ENCODE measurements around the gene ACSM2A. TPM values are rescaled to one million over a fixed set of nuclear protein-coding genes. Genes with fewer than 3 reads are reported as not detected.
"Not testable (repeated sequence)": the region's sequence is repeated elsewhere in the genome, so short reads cannot be mapped to it uniquely, and the experiment has no call there.

The ACSM2A gene
- total RNA-seq, 1 donor from 2014 or later, result not detected

DNA sequence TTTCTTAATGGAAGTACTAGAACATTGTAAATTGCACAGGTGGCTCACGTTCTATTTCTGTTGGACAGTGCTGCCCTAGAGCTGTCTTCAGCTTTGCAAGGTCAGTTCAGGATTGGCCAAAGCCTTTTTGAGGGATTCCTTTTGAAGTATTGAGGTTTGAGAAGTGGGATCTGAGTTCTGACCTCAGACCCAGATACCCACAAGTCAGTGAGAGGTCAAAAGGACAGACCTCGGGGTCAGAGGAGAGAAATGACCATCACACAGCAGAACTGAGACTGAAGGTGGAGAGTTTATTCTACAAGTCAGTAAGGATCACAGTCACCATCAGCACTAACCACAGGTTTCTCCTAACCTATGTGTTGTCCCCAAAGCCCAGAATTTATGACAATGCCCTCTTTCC is 40.3 kb upstream of the ACSM2A start:
- Mint-ChIP-seq H3K4me1 (ENCODE audit: unreplicated experiment) (peaks cover 2% of the 10 kb centered on the region), H3K9me3 (ENCODE audit: unreplicated experiment) (no peaks in the 10 kb centered on the region), H3K4me3 (ENCODE audit: unreplicated experiment) (no peak overlapping the region), H3K27ac (ENCODE audit: unreplicated experiment) (no peak overlapping the region), H3K27me3 (ENCODE audit: unreplicated experiment) (no peaks in the 10 kb centered on the region), H3K36me3 (ENCODE audit: low read depth, unreplicated experiment) (no peaks in the 10 kb centered on the region)
- DNase-seq (ENCODE audit: low spot score), result no peak
- TF ChIP-seq, protein P1, sequence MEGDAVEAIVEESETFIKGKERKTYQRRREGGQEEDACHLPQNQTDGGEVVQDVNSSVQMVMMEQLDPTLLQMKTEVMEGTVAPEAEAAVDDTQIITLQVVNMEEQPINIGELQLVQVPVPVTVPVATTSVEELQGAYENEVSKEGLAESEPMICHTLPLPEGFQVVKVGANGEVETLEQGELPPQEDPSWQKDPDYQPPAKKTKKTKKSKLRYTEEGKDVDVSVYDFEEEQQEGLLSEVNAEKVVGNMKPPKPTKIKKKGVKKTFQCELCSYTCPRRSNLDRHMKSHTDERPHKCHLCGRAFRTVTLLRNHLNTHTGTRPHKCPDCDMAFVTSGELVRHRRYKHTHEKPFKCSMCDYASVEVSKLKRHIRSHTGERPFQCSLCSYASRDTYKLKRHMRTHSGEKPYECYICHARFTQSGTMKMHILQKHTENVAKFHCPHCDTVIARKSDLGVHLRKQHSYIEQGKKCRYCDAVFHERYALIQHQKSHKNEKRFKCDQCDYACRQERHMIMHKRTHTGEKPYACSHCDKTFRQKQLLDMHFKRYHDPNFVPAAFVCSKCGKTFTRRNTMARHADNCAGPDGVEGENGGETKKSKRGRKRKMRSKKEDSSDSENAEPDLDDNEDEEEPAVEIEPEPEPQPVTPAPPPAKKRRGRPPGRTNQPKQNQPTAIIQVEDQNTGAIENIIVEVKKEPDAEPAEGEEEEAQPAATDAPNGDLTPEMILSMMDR (IDR thresholded peaks at IDR 0.05; ENCODE audit: unreplicated experiment), result no peak

DNA sequence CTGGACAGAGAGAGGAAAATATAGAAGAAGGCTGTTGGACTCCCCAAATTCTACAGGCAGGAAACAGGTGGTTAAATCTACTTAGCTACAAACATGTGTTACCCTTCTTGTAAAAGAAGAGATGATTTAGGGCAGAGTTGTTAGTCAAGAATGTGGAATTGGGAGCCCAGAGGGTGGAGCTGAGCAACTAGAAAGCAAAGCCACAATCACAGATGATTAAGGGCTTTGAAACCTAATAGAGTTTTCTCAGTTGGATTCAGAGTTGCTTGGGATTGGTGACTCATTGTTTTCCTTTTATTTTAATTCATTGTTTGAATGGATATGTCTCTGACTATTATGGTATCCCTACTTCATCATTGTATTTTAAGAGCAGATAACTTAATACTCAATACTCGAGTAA is 35.8 kb upstream of the ACSM2A start:
- no peaks in the 10 kb centered on the region for H3K4me1 Mint-ChIP-seq (ENCODE audit: unreplicated experiment)
- TF ChIP-seq, protein P1 (IDR thresholded peaks at IDR 0.05; ENCODE audit: unreplicated experiment), result no peak

DNA sequence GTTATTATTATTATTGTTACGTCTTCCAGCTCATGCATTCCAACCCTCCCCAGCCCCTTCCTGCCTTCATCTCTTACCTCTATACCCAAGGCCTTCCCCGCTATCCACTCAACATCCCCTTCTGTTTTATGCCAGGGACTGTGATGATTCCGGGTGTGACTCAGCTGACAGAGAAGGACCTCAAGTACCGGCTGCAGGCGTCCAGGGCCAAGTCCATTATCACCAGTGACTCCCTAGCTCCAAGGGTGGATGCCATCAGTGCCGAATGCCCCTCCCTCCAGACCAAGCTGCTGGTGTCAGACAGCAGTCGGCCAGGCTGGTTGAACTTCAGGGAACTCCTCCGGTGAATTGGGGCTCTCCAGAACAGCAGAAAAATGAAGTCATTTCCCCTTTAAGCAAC is 32.2 kb upstream of the ACSM2A start:
- not testable (repeated sequence) for H3K36me3 Mint-ChIP-seq (ENCODE audit: low read depth, unreplicated experiment); H3K4me3 Mint-ChIP-seq (ENCODE audit: unreplicated experiment); H3K27ac Mint-ChIP-seq (ENCODE audit: unreplicated experiment); DNase-seq (ENCODE audit: low spot score); H3K4me1 Mint-ChIP-seq (ENCODE audit: unreplicated experiment); H3K27me3 Mint-ChIP-seq (ENCODE audit: unreplicated experiment); H3K9me3 Mint-ChIP-seq (ENCODE audit: unreplicated experiment)

More for the DNA sequence above, 35.8 kb upstream of the ACSM2A start:
- no peaks in the 10 kb centered on the region for H3K9me3 Mint-ChIP-seq (ENCODE audit: unreplicated experiment)
- no peak for DNase-seq (ENCODE audit: low spot score)
- H3K36me3 Mint-ChIP-seq (ENCODE audit: low read depth, unreplicated experiment), result no peaks in the 10 kb centered on the region
- H3K4me3 Mint-ChIP-seq (ENCODE audit: unreplicated experiment), result no peak overlapping the region
- no peak overlapping the region for H3K27ac Mint-ChIP-seq (ENCODE audit: unreplicated experiment)
- H3K27me3 Mint-ChIP-seq (ENCODE audit: unreplicated experiment), result no peaks in the 10 kb centered on the region

DNA sequence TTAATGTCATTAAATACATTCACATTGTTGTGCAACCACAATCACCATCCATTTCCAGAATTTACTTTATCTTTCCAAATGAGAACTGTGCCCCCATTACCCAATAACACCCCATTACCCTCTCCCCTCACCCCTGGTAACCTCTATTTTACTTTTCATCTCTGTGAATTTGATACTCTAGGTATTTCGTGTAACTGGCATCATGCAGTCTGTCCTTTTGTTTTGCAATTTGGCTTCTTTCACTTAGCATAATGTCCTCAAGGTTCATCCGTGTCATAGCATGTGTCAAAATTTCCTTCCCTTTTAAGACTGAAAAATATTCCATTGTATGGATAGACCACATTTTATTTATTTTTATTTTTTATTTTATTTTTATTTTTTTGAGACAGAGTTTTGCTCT is 29.6 kb upstream of the ACSM2A start:
- not testable (repeated sequence) for H3K9me3 Mint-ChIP-seq (ENCODE audit: unreplicated experiment); H3K27ac Mint-ChIP-seq (ENCODE audit: unreplicated experiment); H3K36me3 Mint-ChIP-seq (ENCODE audit: low read depth, unreplicated experiment); DNase-seq (ENCODE audit: low spot score); H3K4me1 Mint-ChIP-seq (ENCODE audit: unreplicated experiment); H3K4me3 Mint-ChIP-seq (ENCODE audit: unreplicated experiment); H3K27me3 Mint-ChIP-seq (ENCODE audit: unreplicated experiment)

DNA sequence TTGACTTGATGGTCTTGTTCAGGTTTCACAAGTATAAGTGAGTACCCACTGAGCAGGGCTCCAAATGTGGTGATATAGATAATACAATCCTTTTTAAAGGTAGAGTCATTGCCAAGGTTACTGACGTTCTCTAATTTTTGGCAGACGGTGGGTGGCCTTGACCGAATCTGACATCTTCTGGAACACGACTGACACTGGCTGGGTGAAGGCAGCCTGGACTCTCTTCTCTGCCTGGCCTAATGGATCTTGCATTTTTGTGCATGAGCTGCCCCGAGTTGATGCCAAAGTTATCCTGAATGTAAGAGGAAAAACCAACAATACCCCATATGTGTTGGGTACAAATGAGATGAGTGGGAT is 27.6 kb upstream of the ACSM2A start:
- not testable (repeated sequence) for H3K4me1 Mint-ChIP-seq (ENCODE audit: unreplicated experiment); H3K27ac Mint-ChIP-seq (ENCODE audit: unreplicated experiment); H3K4me3 Mint-ChIP-seq (ENCODE audit: unreplicated experiment); H3K27me3 Mint-ChIP-seq (ENCODE audit: unreplicated experiment); DNase-seq (ENCODE audit: low spot score); H3K9me3 Mint-ChIP-seq (ENCODE audit: unreplicated experiment); H3K36me3 Mint-ChIP-seq (ENCODE audit: low read depth, unreplicated experiment)

DNA sequence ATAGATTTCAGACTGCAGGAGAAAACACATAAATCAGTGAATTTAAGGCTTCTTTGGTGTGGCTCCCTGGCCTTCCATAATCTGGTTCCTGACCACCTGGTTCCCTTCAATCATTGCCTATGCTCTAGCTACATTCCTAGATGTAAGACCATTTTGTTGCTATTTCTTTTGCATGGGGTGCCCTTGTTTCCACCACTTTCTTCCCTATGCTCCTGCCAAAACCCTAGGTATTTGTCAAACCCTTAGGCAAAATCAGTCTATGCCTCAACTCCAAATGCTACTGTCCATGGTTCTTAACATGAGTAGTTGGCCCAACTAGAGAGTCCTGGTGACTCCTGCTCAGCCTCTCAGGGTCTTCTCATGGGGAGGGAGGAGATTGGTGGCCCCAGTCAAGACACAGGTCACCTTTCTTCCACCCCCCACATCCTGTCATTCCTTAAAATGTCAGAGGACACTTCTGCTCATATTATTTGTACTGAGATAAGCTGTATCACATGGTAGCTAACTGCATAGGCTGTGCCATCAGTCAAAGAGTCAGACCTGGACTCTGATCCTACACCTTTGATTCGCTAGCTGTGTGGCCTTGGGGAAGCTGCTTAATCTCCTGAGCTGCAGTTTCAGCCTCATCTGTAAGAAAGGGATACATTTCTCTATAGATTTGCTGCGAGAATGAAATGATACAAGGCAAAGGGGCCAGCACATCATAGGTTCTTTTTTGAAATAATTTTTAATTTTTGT is 27.0 kb upstream of the ACSM2A start:
- Mint-ChIP-seq H3K4me1 (ENCODE audit: unreplicated experiment) (no peaks in the 10 kb centered on the region), H3K27ac (ENCODE audit: unreplicated experiment) (no peak overlapping the region), H3K4me3 (ENCODE audit: unreplicated experiment) (no peak overlapping the region), H3K36me3 (ENCODE audit: low read depth, unreplicated experiment) (no peaks in the 10 kb centered on the region), H3K9me3 (ENCODE audit: unreplicated experiment) (no peaks in the 10 kb centered on the region), H3K27me3 (ENCODE audit: unreplicated experiment) (no peaks in the 10 kb centered on the region)
- no peak for DNase-seq (ENCODE audit: low spot score)
- TF ChIP-seq, protein P1 (IDR thresholded peaks at IDR 0.05; ENCODE audit: unreplicated experiment), result no peak

DNA sequence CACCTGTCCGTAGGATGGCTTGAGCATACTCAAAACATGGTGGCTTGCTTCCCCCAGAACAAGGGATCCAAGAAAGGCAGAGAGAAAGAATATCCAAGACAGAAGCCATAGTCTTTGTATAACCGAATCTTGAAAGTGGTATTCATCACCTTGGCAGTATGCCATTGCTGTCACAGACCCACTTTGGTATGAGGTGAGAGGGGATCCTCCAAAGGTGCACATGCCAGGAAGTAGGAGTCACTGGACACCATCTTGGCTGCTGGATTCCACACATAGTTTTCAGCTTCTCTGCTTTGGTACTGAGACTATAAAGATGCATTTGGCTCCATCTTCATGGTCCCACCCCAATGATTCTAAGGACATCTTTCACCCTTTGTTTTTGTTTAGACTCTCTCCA is 23.9 kb upstream of the ACSM2A start:
- not testable (repeated sequence) for H3K9me3 Mint-ChIP-seq (ENCODE audit: unreplicated experiment); H3K27me3 Mint-ChIP-seq (ENCODE audit: unreplicated experiment); H3K36me3 Mint-ChIP-seq (ENCODE audit: low read depth, unreplicated experiment); H3K27ac Mint-ChIP-seq (ENCODE audit: unreplicated experiment); H3K4me3 Mint-ChIP-seq (ENCODE audit: unreplicated experiment); DNase-seq (ENCODE audit: low spot score); H3K4me1 Mint-ChIP-seq (ENCODE audit: unreplicated experiment)

DNA sequence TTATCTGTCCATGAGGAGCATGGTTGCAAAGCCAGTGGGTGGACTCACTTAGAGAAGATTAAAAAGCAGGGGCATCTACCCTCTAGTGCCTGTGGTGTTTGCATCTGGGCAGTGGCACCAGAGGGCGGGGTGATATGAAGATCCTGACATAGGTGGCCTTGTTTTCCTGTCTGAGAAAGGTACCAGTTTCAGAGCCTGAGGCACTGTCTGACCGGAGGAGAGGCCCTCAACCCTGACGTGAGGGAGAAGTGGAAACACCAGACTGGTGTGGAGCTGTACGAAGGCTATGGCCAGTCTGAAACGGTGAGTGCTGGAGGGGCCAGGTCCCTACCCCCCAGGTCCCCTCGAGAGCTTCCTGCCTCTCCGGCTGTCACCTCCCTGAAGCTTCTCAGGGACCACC is 21.8 kb upstream of the ACSM2A start:
- H3K36me3 Mint-ChIP-seq (ENCODE audit: low read depth, unreplicated experiment); H3K4me1 Mint-ChIP-seq (ENCODE audit: unreplicated experiment); H3K9me3 Mint-ChIP-seq (ENCODE audit: unreplicated experiment); H3K4me3 Mint-ChIP-seq (ENCODE audit: unreplicated experiment); H3K27ac Mint-ChIP-seq (ENCODE audit: unreplicated experiment); H3K27me3 Mint-ChIP-seq (ENCODE audit: unreplicated experiment); DNase-seq (ENCODE audit: low spot score): not testable (repeated sequence)

DNA sequence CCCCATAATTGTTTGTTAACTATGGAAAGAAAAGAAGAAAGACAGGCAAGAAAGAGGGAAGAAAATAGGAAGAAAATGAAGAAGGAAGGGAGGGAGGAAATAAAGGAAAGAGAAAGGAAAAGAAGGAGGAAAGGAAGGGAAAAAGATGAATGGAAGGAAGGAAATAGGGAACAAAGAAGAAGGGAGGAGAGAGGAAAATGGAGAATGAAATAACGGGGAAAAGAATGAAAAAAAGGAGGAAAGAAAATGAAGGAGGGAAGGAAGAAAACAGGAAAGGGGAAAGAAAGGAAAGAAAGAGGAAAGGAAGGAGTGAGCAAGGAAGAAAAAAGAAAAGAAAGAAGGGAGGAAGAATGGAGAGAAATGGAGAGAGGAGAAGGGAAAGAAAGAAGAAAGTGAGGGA is 20.8 kb upstream of the ACSM2A start:
- not testable (repeated sequence) for H3K27ac Mint-ChIP-seq (ENCODE audit: unreplicated experiment); H3K4me1 Mint-ChIP-seq (ENCODE audit: unreplicated experiment); DNase-seq (ENCODE audit: low spot score); H3K4me3 Mint-ChIP-seq (ENCODE audit: unreplicated experiment); H3K36me3 Mint-ChIP-seq (ENCODE audit: low read depth, unreplicated experiment); H3K27me3 Mint-ChIP-seq (ENCODE audit: unreplicated experiment); H3K9me3 Mint-ChIP-seq (ENCODE audit: unreplicated experiment)
